Esophagus squamous epithelium (tissue), 5 donors: Measurements from ENCODE around the gene KHK. TPM values are rescaled to one million over a fixed set of nuclear protein-coding genes. Genes with fewer than 3 reads are reported as not detected.

ENCODE experiments used
- DNase-seq: peaks from one replicate; lab custom pipeline; 2025; lab: John Stamatoyannopoulos, UW
- H3K27ac ChIP-seq, 4 donors: fragments of 200-600 bp; sonication (generic); one replicate each; pipeline ENCODE4 v1.5.1; 2016 to 2019; ENCODE audit warnings: mild to moderate bottlenecking in 1 of 4
- H3K27me3 ChIP-seq, 4 donors: fragments of 200-600 bp; sonication (generic); 1 replicate in 3 of 4; 2 replicates in 1 of 4; pipeline versions ENCODE4 v1.5.1 to v1.6.0; 2017 to 2021; ENCODE audit warnings: antibody characterized with exemption in 1 of 4
- H3K36me3 ChIP-seq, 3 donors: fragments of 200-600 bp; sonication (generic); one replicate each; pipeline ENCODE4 v1.5.1; 2016 to 2019
- H3K4me1 ChIP-seq, 3 donors: fragments of 200-600 bp; sonication (generic); one replicate each; pipeline ENCODE4 v1.5.1; 2017 to 2019
- H3K4me3 ChIP-seq, 4 donors: fragments of 200-600 bp; sonication (generic); 1 replicate in 3 of 4; 2 replicates in 1 of 4; pipeline ENCODE4 v1.5.1; 2016 to 2019; ENCODE audit warnings: mild to moderate bottlenecking in 2 of 4, moderate library complexity in 1 of 4
- H3K9me3 ChIP-seq, 3 donors: fragments of 200-600 bp; sonication (generic); one replicate each; pipeline ENCODE4 v1.5.1; 2016 to 2019
- CTCF ChIP-seq, 6 experiments: fragments of 450-650 bp in 4 of 6; fragments of 200-600 bp in 2 of 6; sonication (generic) in 2 of 6; IDR thresholded peaks; one replicate each; pipeline ENCODE4 v1.5.1; 2016 to 2019; ENCODE audit warnings: antibody characterized with exemption in 6 of 6, mild to moderate bottlenecking in 4 of 6, moderate library complexity in 4 of 6
- POLR2A ChIP-seq, 4 donors: fragments of 450-650 bp; IDR thresholded peaks; one replicate each; pipeline ENCODE4 v1.6.1; 2017; ENCODE audit warnings: antibody characterized with exemption in 4 of 4, mild to moderate bottlenecking in 4 of 4, moderate library complexity in 3 of 4
- WGBS, 2 donors: methylation state at CpG; one replicate each; pipeline ENCODE4 v1.1.5; 2018; 5-methylcytosine and 5-hydroxymethylcytosine counted together
- intact Hi-C: fragments of 100-400 bp; cut with DNase I; formaldehyde crosslinking; loops from one replicate; pipeline ENCODE4 v1.15.0; 2022
- total RNA-seq, 4 donors: library from RNA; depleted of rRNA; stranded (reverse); fragments of >200 nt; gene quantifications; one replicate each; pipeline ENCODE4 v1.1.0, GENCODE V29; 2016
- donor health status: DM: yes; HTN: yes; CAD: no.

The KHK gene
- total RNA-seq, 4 donors from 2014 or later = 1.3 to 1.9 (median 1.4) TPM

- no peaks in the 10 kb centered on the region for H3K9me3 ChIP-seq
- H3K36me3 ChIP-seq = no peaks in the 10 kb centered on the region
- no peak overlapping the region for H3K4me3 ChIP-seq
- no peak for DNase-seq
- H3K4me1 ChIP-seq = peaks cover 20 to 91% (median 44%) of the 10 kb centered on the region in 3 donors
- intact Hi-C loops = no loop called here
- H3K27ac ChIP-seq = peak overlapping the region in 3 of 4 donors; percentile 29 to 98 (median 83)
- TF ChIP-seq CTCF (IDR thresholded peaks at IDR 0.05) (no peak), POLR2A (IDR thresholded peaks at IDR 0.05) (no peak)
- WGBS, 2 donors = 62 to 67% methylated on average over 7 of the region's 7 CpGs
- H3K27me3 ChIP-seq = no peaks in the 10 kb centered on the region
These were observed 9.3 kb upstream of the KHK start for GRCh38 chr2:27077231-27077630.

- Histone ChIP-seq H3K27ac (peak within 1 kb of the TSS; percentile 71 to 98 (median 84)), H3K36me3 (no peaks in the 10 kb centered on the region), H3K4me3 (peak within 1 kb of the TSS; percentile 28 to 63 (median 48)), H3K4me1 (peaks cover 21 to 91% (median 37%) of the 10 kb centered on the region in 3 donors), H3K27me3 (no peaks in the 10 kb centered on the region), H3K9me3 (no peaks in the 10 kb centered on the region)
- WGBS, 2 donors = 40 to 57% methylated on average over 17 to 23 of the region's 41 CpGs
- no peak for DNase-seq
- TF ChIP-seq CTCF (IDR thresholded peaks at IDR 0.05) = no peak
- peak in 2 of 4 donors; percentile 13 to 41 for TF ChIP-seq POLR2A (IDR thresholded peaks at IDR 0.05)
- intact Hi-C loops = no loop called here
These were observed 8.0 kb upstream of the KHK start, which contains the start of gene EMILIN1 for GRCh38 chr2:27078267-27079194. Gene EMILIN1 (plus strand): TSS chr2:27078615. CDS start chr2:27079066, 451 bp downstream.

- H3K4me3 ChIP-seq = peak overlapping the region; percentile 28 to 63 (median 48)
- no peaks in the 10 kb centered on the region for H3K36me3 ChIP-seq
- DNase-seq = no peak
- TF ChIP-seq POLR2A (IDR thresholded peaks at IDR 0.05) = no peak
- TF ChIP-seq CTCF (IDR thresholded peaks at IDR 0.05) = no peak
- intact Hi-C loops = no loop called here
- peaks cover 21 to 90% (median 36%) of the 10 kb centered on the region in 3 donors for H3K4me1 ChIP-seq
- no peaks in the 10 kb centered on the region for H3K27me3 ChIP-seq
- 76 to 81% methylated on average over 4 to 7 of the region's 14 CpGs for WGBS, 2 donors
- peak overlapping the region; percentile 71 to 98 (median 84) for H3K27ac ChIP-seq
- H3K9me3 ChIP-seq = no peaks in the 10 kb centered on the region
These were observed 7.1 kb upstream of the KHK start for GRCh38 chr2:27079233-27080139.

GRCh38 chr2:27080140-27080469, 6.5 kb upstream of the KHK start:
- intact Hi-C loops = no loop called here
- Histone ChIP-seq H3K4me3 (peak overlapping the region in 3 of 4 donors; percentile 43 to 63 (median 53)), H3K36me3 (no peaks in the 10 kb centered on the region), H3K27ac (peak overlapping the region; percentile 71 to 98 (median 84)), H3K4me1 (peaks cover 24 to 88% (median 32%) of the 10 kb centered on the region in 3 donors), H3K9me3 (no peaks in the 10 kb centered on the region), H3K27me3 (no peaks in the 10 kb centered on the region)
- no peak for DNase-seq
- WGBS, 2 donors = 73 to 82% methylated on average over 6 of the region's 7 CpGs
- TF ChIP-seq CTCF (IDR thresholded peaks at IDR 0.05) (no peak), POLR2A (IDR thresholded peaks at IDR 0.05) (no peak)
